Hematopoietic multipotent progenitor cell (in vitro differentiated cells): ENCODE measurements around the gene CNPPD1. TPM values are rescaled to one million over a fixed set of nuclear protein-coding genes. Genes with fewer than 3 reads are reported as not detected.

ENCODE experiments used
- DNase-seq, 3 donors: peaks; one replicate each; pipeline ENCODE4 v3.0.0-alpha.2; 2011 to 2015; ENCODE audit warnings: low read depth in 2 of 3, low spot score in 2 of 3
- total RNA-seq: library from RNA; depleted of rRNA; stranded (reverse); fragments of >200 nt; gene quantifications from one replicate; pipeline ENCODE4 v1.2.3, GENCODE V29; 2012

Gene CNPPD1
- total RNA-seq, 1 donor = 60.1 TPM

DNA sequence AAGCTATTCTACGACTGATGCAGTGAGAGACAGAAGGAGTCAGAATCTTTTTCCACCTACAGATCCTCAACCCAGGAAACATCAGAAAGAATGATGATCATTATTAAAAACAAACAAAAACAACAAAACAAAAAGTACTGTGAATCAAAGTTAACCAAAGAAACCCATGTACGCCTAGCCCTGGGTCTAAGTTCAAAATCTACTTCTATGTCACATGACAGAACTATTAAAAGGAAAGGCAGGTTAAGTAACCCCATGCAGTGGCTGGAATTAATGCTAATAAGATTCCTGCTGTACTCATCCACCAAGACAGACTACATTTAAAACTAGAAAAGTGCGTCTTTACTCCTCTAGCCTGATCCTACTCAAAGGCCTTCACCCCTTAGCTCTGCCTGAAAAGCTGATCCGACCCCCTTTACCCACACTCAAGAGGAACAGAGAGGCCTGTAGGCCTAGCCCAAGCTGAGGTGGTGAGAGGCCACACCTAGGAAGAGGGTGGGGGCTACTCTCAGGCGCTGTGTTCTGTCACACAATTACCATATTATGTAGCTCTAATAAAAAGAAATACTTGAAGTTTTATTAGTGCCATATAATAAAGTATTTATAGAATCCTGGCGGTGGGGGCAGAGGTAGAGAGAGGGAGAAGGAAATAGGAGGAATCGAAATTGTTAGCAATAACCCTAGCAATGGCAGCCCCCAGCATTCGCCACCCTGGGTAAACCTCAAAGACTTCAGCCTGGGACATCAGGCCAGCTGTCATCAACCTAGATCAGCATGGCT is 53.2 kb downstream of the CNPPD1 start:
- DNase-seq = no peak

DNA sequence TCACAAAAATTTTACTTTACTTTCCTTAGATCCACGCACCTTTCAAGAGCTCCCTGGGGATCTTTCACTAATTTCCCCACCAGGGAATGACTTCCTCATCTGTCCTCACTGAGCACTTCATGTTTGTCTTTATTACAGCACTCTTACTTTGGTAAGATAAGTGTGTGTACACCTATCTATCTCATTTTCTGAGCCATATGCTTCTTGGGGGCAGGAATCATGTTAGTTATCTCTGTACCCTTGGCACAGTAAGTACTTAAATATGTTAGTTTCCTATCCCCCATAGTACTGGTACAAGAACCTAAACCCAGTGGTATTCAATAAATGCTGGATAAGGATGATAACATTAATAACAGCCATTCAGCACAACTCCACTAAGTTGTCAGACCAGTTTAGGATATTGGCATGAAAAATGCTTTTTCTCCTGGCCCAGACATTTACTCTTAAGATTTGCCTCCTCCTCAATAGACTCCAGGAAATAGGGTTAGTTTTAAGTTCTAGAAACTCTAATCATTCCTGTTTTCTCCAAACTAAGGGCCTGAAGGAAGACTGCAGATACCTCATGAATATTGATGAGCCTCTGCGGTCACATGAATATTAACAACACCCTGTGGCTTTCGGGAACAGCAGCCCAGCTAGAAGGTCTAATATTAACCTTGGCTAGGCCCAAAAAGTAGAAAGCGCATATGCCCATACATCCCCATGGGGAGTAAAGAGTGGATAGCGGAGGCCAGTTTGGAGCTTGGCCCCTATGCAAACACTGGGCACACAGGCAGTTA is 54.3 kb downstream of the CNPPD1 start:
- DNase-seq = no peak

Other genes starting within 250 kb of the CNPPD1 start
- under 0.01 TPM for gene CDK5R2, start 217.3 kb downstream of the CNPPD1 start, total RNA-seq
- gene FEV, start 191.7 kb downstream of the CNPPD1 start, total RNA-seq = not detected
- gene CRYBA2, start 183.5 kb downstream of the CNPPD1 start, total RNA-seq = not detected
- not detected for gene CFAP65, start 135.4 kb downstream of the CNPPD1 start, total RNA-seq
- 0.27 TPM for gene IHH, start 116.0 kb downstream of the CNPPD1 start, total RNA-seq
- 27.2 TPM for gene NHEJ1, start 16.1 kb downstream of the CNPPD1 start, total RNA-seq
- 0.27 TPM for gene SLC23A3, start 6.9 kb downstream of the CNPPD1 start, total RNA-seq
- 108 TPM for gene RETREG2, start 1.4 kb upstream of the CNPPD1 start, total RNA-seq
- 87.8 TPM for gene ZFAND2B, start 29.9 kb upstream of the CNPPD1 start, total RNA-seq
- 11.3 TPM for gene ABCB6, start 42.0 kb upstream of the CNPPD1 start, total RNA-seq
- gene ATG9A, start 52.7 kb upstream of the CNPPD1 start, total RNA-seq = 56.8 TPM
- gene ANKZF1, start 52.9 kb upstream of the CNPPD1 start, total RNA-seq = 38.5 TPM
- gene GLB1L, start 68.5 kb upstream of the CNPPD1 start, total RNA-seq = 21.8 TPM
- 39.6 TPM for gene STK16, start 68.6 kb upstream of the CNPPD1 start, total RNA-seq
- not detected for gene TUBA4B, start 76.3 kb upstream of the CNPPD1 start, total RNA-seq
- 22.9 TPM for gene TUBA4A, start 77.0 kb upstream of the CNPPD1 start, total RNA-seq
- gene DNAJB2, start 102.4 kb upstream of the CNPPD1 start, total RNA-seq = 24.8 TPM
- under 0.01 TPM for gene PTPRN, start 132.5 kb upstream of the CNPPD1 start, total RNA-seq
- not detected for gene RESP18, start 155.8 kb upstream of the CNPPD1 start, total RNA-seq
- gene DNPEP, start 211.0 kb upstream of the CNPPD1 start, total RNA-seq = 118 TPM
- gene DES, start 241.5 kb upstream of the CNPPD1 start, total RNA-seq = not detected